GM12873 (cell line): ENCODE results near the gene GMNN.

Experiments used
- CTCF ChIP-seq: IDR thresholded peaks from 2 replicates; pipeline ENCODE4 v1.5.1; 2012; ENCODE audit warnings: low read depth, mild to moderate bottlenecking, moderate library complexity, low read length, control low read depth; ENCODE audit not compliant: insufficient read depth; ENCODE audit errors: missing control alignments

Gene GMNN

DNA sequence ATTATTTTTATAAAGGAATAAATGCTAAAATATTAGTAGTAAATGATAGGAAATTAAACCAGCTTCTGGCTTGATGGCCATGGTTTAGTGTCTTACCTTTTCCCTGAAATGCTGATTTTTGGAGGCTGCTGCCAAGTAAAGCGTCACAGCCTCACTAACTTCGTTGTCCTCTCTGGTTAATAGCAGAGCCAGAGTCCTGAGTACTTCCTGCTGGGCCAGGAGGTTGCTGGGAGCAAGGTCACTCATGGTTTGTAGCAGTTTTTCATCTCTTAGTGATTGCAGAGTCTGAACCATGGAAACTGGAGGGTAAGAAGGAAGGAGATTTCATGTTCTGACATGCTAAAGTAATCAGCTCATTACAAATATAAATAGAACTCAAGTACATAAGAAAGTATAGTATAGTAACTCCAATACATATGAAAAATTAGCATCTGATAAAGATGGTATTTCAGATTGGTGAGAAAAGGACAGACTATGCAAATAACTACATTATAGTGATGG, 50.4 kb downstream of the GMNN start:
- no peak for TF ChIP-seq CTCF

GRCh38 chr6:24827162-24827561, 52.4 kb downstream of the GMNN start:
- TF ChIP-seq CTCF = no peak

- TF ChIP-seq CTCF = no peak
Measured at GRCh38 chr6:24827970-24828369, 53.2 kb downstream of the GMNN start.

DNA sequence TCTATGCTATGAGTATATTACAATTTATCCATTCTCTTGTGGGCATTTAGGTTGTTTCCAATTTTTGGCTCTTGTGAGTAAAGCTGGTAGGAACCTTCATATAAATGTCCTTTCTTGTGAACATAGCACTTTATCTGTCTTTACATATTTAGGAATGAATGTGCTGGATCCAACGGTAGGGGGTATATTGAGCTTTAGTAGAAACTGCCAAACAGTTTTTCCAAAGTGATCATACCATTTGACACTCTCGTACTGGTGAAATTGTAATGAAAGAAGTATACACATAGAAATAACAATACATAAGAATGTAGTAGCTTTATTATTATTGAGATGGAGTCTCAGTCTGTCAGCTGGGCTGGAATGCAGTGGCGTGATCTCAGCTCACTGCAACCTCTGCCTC, 54.9 kb downstream of the GMNN start:
- no peak for TF ChIP-seq CTCF

DNA sequence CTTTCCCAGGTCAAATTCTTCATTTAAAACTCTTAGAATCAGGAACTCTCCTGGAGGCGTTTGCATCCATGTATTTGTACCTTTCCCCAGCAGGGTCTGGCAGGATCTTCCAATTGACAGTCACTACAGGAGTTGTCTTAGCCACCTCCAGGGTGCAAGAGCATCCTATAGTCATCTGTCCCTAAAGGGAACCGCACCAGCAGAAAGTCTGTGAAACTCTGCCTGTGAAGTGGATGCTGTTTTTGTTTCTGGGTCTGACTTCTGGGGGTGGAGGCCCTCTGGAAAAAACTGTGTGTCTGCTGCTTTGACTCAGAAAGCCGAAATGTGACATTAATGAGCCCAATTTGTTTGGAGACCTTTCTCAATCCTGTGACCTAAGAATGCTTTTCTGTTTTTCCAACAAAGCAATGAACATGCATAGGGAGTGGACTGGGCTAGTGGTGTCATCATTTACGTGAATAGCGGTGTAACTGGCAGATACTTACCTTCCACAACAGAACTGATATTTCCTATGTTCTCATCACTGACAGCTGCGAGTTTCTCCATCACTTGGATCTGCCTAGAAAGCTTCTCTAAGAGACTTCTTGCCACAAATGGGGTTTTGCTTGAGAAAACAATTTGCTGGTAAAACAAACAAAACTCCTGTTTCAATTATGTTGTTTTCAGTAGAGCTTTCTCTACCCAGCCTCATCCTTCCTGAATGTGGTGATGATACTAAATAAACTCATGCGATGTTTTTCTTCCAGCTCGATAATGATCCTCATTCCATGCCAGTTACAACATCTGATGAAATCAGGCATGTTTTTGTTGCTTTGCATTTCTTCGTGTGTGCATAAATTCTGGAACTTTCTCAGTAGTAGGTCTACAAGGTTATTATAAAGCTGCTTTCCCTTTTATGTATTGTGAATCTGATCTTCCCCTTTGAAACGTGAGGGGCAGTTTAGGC, 57.3 kb downstream of the GMNN start:
- TF ChIP-seq CTCF = no peak

- TF ChIP-seq CTCF = no peak
Measured at GRCh38 chr6:24832794-24833193, 58.1 kb downstream of the GMNN start.

- TF ChIP-seq CTCF = no peak
Measured at GRCh38 chr6:24833711-24834386, 59.1 kb downstream of the GMNN start.
